IMR-90 (cell line): ENCODE measurements around the gene ETV6. TPM values are rescaled to one million over a fixed set of nuclear protein-coding genes. Genes with fewer than 3 reads are reported as not detected.

Experiments
- ATAC-seq: fragments of 200-7000 bp; cut with Tn5 transposase; 2 replicates; pipeline ENCODE4 v1.9.1; 2020; ENCODE audit warnings: low read depth, mild to moderate bottlenecking, moderate library complexity
- BruUV-seq: library from RNA; stranded (reverse); fragments of 400-500 nt; replicated peaks from 2 replicates; lab custom pipeline; 2021; lab: Mats Ljungman, UMichigan
- CTCF ChIA-PET: fragments of 300-600 bp; formaldehyde crosslinking; extraction: SDS; loops from one replicate; lab custom pipeline; 2021; ENCODE audit warnings: antibody characterized with exemption; lab: Yijun Ruan, JAX
- POLR2A ChIA-PET: fragments of 300-600 bp; sonication (Branson Sonifier 250); formaldehyde crosslinking; loops from one replicate; lab custom pipeline; 2022; ENCODE audit warnings: antibody characterized with exemption; ENCODE audit not compliant: unreplicated experiment; lab: Charles Lee
- DNase-seq: peaks from one replicate; pipeline ENCODE4 v3.0.0; 2013
- H2AFZ ChIP-seq: replicated peaks from 2 replicates; pipeline ENCODE3; 2013; ENCODE audit warnings: low read length, mild to moderate bottlenecking; ENCODE audit not compliant: poor library complexity
- H2AK5ac ChIP-seq: 2 replicates; pipeline ENCODE4 v1.6.1; 2013; ENCODE audit warnings: low read depth, low read length, inconsistent platforms
- H2AK9ac ChIP-seq: replicated peaks from 2 replicates; pipeline ENCODE3; 2013; ENCODE audit warnings: mild to moderate bottlenecking, low read depth, low read length, moderate library complexity; ENCODE audit not compliant: poor library complexity
- H2BK120ac ChIP-seq: 2 replicates; pipeline ENCODE4 v1.6.1; 2013; ENCODE audit warnings: low read depth, low read length, inconsistent platforms
- H2BK15ac ChIP-seq: 3 replicates; pipeline ENCODE4 v1.6.1; 2013; ENCODE audit warnings: low read depth, low read length, inconsistent platforms
- H2BK20ac ChIP-seq: 2 replicates; pipeline ENCODE4 v1.6.1; 2013; ENCODE audit warnings: low read depth, mild to moderate bottlenecking, inconsistent platforms, low read length, moderate library complexity
- H2BK5ac ChIP-seq: 2 replicates; pipeline ENCODE4 v1.6.1; 2013; ENCODE audit warnings: mild to moderate bottlenecking, low read depth, low read length, inconsistent platforms; ENCODE audit not compliant: poor library complexity, severe bottlenecking
- H3K14ac ChIP-seq: replicated peaks from 2 replicates; pipeline ENCODE4 v1.6.1; 2013; ENCODE audit warnings: low read depth, low read length, inconsistent platforms
- H3K18ac ChIP-seq: 2 replicates; pipeline ENCODE4 v1.6.1; 2013; ENCODE audit warnings: low read depth, low read length, control low read depth
- H3K23ac ChIP-seq: 2 replicates; pipeline ENCODE4 v1.6.1; 2013; ENCODE audit warnings: low read depth, low read length, inconsistent platforms
- H3K27ac ChIP-seq: 2 replicates; pipeline ENCODE4 v1.5.1; 2013; ENCODE audit warnings: mild to moderate bottlenecking, control low read depth, low read length; ENCODE audit not compliant: insufficient read depth
- H3K27me3 ChIP-seq: 2 replicates; pipeline ENCODE4 v1.6.1; 2013; ENCODE audit warnings: low read length; ENCODE audit not compliant: control insufficient read depth, insufficient read depth
- H3K36me3 ChIP-seq: 2 replicates; pipeline ENCODE4 v1.6.1; 2013; ENCODE audit warnings: low read length, mixed read lengths; ENCODE audit not compliant: control insufficient read depth, insufficient read depth
- H3K4ac ChIP-seq: 2 replicates; pipeline ENCODE4 v1.6.1; 2013; ENCODE audit warnings: low read depth, low read length, inconsistent platforms
- H3K4me1 ChIP-seq: 2 replicates; pipeline ENCODE4 v1.6.1; 2013; ENCODE audit warnings: low read length, mixed read lengths; ENCODE audit not compliant: control insufficient read depth, insufficient read depth
- H3K4me2 ChIP-seq: 2 replicates; pipeline ENCODE4 v1.6.1; 2013; ENCODE audit warnings: low read depth, mild to moderate bottlenecking, control low read depth, low read length, moderate library complexity
- H3K4me3 ChIP-seq: 2 replicates; pipeline ENCODE4 v1.5.1; 2013; ENCODE audit warnings: low read depth, mild to moderate bottlenecking, control low read depth, low read length, moderate library complexity; ENCODE audit not compliant: insufficient read depth
- H3K56ac ChIP-seq: 2 replicates; pipeline ENCODE4 v1.6.1; 2013; ENCODE audit warnings: low read length, inconsistent platforms; ENCODE audit not compliant: insufficient read depth; ENCODE audit errors: extremely low read depth
- H3K79me1 ChIP-seq, 2 experiments: 2 replicates each; pipeline ENCODE4 v1.6.1; 2013; ENCODE audit warnings: low read length in 2 of 2, inconsistent platforms in 1 of 2, low read depth in 1 of 2
- H3K9ac ChIP-seq: 2 replicates; pipeline ENCODE4 v1.6.1; 2013; ENCODE audit warnings: low read depth, low read length, control low read depth
- H3K9me1 ChIP-seq: 2 replicates; pipeline ENCODE4 v1.6.1; 2013; ENCODE audit warnings: low read length, inconsistent platforms; ENCODE audit not compliant: insufficient read depth
- H3K9me3 ChIP-seq: 2 replicates; pipeline ENCODE4 v1.6.1; 2013; ENCODE audit warnings: low read length; ENCODE audit not compliant: control insufficient read depth, insufficient read depth
- H4K20me1 ChIP-seq: 2 replicates; pipeline ENCODE4 v1.6.1; 2013; ENCODE audit warnings: low read length, inconsistent platforms; ENCODE audit not compliant: insufficient read depth
- H4K5ac ChIP-seq: 2 replicates; pipeline ENCODE4 v1.6.1; 2013; ENCODE audit warnings: mild to moderate bottlenecking, low read depth, low read length, control low read depth
- H4K8ac ChIP-seq, 2 experiments: 2 replicates each; pipeline ENCODE4 v1.6.1; 2013; ENCODE audit warnings: low read depth in 2 of 2, low read length in 2 of 2, control low read depth in 1 of 2, inconsistent platforms in 1 of 2
- H4K91ac ChIP-seq: 2 replicates; pipeline ENCODE4 v1.6.1; 2013; ENCODE audit warnings: low read depth, low read length, inconsistent platforms; ENCODE audit not compliant: insufficient read depth
- BHLHE40 ChIP-seq: fragments of 150-350 bp; IDR thresholded peaks from 2 replicates; pipeline ENCODE4 v1.6.1; 2016; ENCODE audit warnings: mild to moderate bottlenecking, low read depth, low read length
- CEBPB ChIP-seq: IDR thresholded peaks from 2 replicates; pipeline ENCODE4 v1.6.1; 2012; ENCODE audit warnings: low read depth, low read length, improper control_type of control experiment
- FOS ChIP-seq: fragments of 150-350 bp; IDR thresholded peaks from 2 replicates; pipeline ENCODE4 v1.6.1; 2016; ENCODE audit warnings: low read depth, low read length
- MAZ ChIP-seq: IDR thresholded peaks from 2 replicates; pipeline ENCODE4 v1.6.1; 2012; ENCODE audit warnings: low read depth, mild to moderate bottlenecking, low read length, improper control_type of control experiment, moderate library complexity, borderline replicate concordance
- MXI1 ChIP-seq: IDR thresholded peaks from 2 replicates; pipeline ENCODE4 v1.6.1; 2012; ENCODE audit warnings: low read depth, mild to moderate bottlenecking, low read length, moderate library complexity, borderline replicate concordance
- RAD21 ChIP-seq: IDR thresholded peaks from 2 replicates; pipeline ENCODE4 v1.6.1; 2012; ENCODE audit warnings: low read length, improper control_type of control experiment
- RCOR1 ChIP-seq: IDR thresholded peaks from 2 replicates; pipeline ENCODE4 v1.6.1; 2012; ENCODE audit warnings: mild to moderate bottlenecking, low read length, improper control_type of control experiment; ENCODE audit not compliant: insufficient replicate concordance
- RFX5 ChIP-seq: IDR thresholded peaks from 2 replicates; pipeline ENCODE4 v1.8.0; 2012; ENCODE audit warnings: low read depth, mild to moderate bottlenecking, low read length, moderate library complexity
- WGBS, 2 experiments: methylation state at CpG; one replicate each; pipeline versions ENCODE4 v1.1.5 to v1.1.7; 2013; ENCODE audit warnings: missing lambda C conversion rate in 2 of 2; ENCODE audit not compliant: insufficient read length in 1 of 2; ENCODE audit errors: extremely low coverage in 2 of 2; 5-methylcytosine and 5-hydroxymethylcytosine counted together
- dilution Hi-C: fragments of 300-500 bp; cut with HindIII; formaldehyde crosslinking; loops from one replicate; pipeline ENCODE4 v1.14.3; 2018; ENCODE audit warnings: low sequenced_read_pairs; ENCODE audit not compliant: unreplicated experiment
- in situ Hi-C: fragments of 300-500 bp; cut with MboI; formaldehyde crosslinking; loops from 3 replicates; pipeline ENCODE4 v1.14.3; 2019; ENCODE audit warnings: low sequenced_read_pairs, inconsistent platforms, mixed read lengths
- intact Hi-C: fragments of 100-400 bp; cut with micrococcal nuclease; formaldehyde crosslinking; loops from 2 replicates; pipeline ENCODE4 v1.10.0; 2022
- polyA plus RNA-seq, 3 experiments: library from polyadenylated mRNA; depleted of rRNA; stranded (reverse); fragments of >200 nt; gene quantifications; 2 replicates each; pipeline ENCODE4 v1.2.3, GENCODE V29; 2012; ENCODE audit warnings: low replicate concordance in 1 of 3
- total RNA-seq: library from RNA; depleted of rRNA; stranded (reverse); fragments of >200 nt; gene quantifications from 2 replicates; pipeline ENCODE4 v1.2.3, GENCODE V29; 2012
- TF ChIP-seq, protein P1 (sequence below): fragments of 150-350 bp; IDR thresholded peaks from 2 replicates; pipeline ENCODE4 v1.6.1; 2016; ENCODE audit warnings: low read depth, mild to moderate bottlenecking, low read length, moderate library complexity, borderline replicate concordance

ETV6 gene
- total and polyA plus RNA-seq, 2 of the 4 experiments (the other 2 are of a cell fraction): 8.4 to 9.9 TPM

DNA sequence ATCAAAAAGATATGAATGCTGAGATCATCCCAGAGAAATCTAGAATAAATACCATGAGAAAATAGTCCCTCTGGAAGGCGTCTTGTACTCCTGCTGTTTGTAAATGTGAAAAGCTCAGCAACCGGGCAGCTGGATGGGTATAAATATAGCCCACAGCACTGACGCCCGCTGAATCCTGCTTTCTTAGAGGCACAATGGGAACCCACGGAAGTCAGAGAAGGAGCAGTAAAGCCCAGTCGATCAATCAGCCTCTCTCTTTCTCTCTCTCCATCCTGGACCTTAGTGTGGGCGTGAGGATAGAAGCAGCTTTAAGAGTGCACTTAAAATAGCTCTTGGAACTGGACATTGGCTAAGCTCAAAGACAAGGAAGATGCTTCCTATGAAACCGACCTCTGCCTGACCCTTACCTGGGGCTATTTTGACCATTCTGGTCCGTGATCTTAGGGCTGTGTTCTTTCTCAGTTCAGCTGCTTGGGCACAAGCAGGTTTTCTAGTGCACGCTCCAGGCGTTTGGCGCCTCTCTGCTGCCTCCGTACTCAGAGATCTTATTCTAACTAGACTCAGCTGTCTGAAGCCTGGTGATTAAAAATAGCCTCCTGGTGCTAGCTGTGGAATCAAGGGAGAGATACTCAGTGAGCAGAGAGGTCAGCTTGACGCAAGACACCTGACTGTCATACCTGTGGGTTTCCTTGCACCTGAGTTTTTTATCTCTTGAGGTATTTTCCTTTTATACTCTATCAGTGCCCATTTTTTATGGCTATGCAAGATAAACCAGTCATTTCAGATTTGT, 144.6 kb downstream of the ETV6 start (continued):
- TF ChIP-seq MAZ: no peak
- no peak for TF ChIP-seq RFX5
- no peak for TF ChIP-seq MXI1

DNA sequence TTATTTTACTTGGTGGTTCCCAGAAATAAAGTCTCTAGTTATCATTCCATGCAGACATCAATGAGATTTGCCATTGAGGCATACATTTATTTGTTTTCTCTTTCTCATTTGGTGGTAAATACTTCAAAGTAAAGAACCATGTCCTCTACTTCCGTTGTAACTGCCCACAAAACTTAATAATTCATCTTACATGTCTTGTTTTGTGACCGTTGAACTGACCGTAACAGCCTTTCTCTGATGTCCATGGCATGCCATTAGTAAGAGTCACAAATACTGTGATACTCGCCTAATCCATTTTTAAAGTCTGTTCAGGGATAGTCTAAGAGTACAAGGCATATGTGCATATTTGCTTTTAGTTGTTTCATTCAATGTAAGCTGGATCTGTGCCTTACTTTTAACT, 145.3 kb downstream of the ETV6 start:
- peak overlapping the region; percentile 44; the same call in 1 of the 2 replicates for H3K4ac ChIP-seq
- H3K79me1 ChIP-seq: peaks cover 36 to 75% of the 10 kb centered on the region in 2 experiments
- H4K8ac ChIP-seq: peak overlapping the region; percentile 20 to 88; a peak in 2 of 4 replicates
- no peaks in the 10 kb centered on the region for H3K27me3 ChIP-seq
- peak overlapping the region; percentile 34; the same call in 1 of the 2 replicates for H4K5ac ChIP-seq
- peak overlapping the region; percentile 72; the same call in 1 of the 2 replicates for H2BK120ac ChIP-seq
- H2AK9ac ChIP-seq: no peak overlapping the region
- no peak overlapping the region for H3K4me3 ChIP-seq
- peak overlapping the region; percentile 16; the same call in 1 of the 2 replicates for H3K27ac ChIP-seq
- no TSS peak for BruUV-seq
- no peak overlapping the region for H3K4me2 ChIP-seq
- H2AK5ac ChIP-seq: peak overlapping the region; percentile 71
- H3K23ac ChIP-seq: peak overlapping the region; percentile 66
- H3K14ac ChIP-seq: peak overlapping the region; percentile 70
- peaks cover 47% of the 10 kb centered on the region for H3K9me1 ChIP-seq
- no CpG with 5 or more reads among the region's 4 CpGs for WGBS, 2 experiments
- no peak overlapping the region for H3K9ac ChIP-seq
- H2BK20ac ChIP-seq: peak overlapping the region; percentile 57; the same call in 1 of the 2 replicates
- peak overlapping the region; percentile 54 for H4K91ac ChIP-seq
- H3K4me1 ChIP-seq: peaks cover 42% of the 10 kb centered on the region
- CTCF ChIA-PET: interaction anchor here (0.6 kb wide), 1 partner anchor 95 kb away, joined by 4 read pairs; no protein-coding TSS in a partner anchor
- no peak for TF ChIP-seq MXI1
- TF ChIP-seq, protein P1, sequence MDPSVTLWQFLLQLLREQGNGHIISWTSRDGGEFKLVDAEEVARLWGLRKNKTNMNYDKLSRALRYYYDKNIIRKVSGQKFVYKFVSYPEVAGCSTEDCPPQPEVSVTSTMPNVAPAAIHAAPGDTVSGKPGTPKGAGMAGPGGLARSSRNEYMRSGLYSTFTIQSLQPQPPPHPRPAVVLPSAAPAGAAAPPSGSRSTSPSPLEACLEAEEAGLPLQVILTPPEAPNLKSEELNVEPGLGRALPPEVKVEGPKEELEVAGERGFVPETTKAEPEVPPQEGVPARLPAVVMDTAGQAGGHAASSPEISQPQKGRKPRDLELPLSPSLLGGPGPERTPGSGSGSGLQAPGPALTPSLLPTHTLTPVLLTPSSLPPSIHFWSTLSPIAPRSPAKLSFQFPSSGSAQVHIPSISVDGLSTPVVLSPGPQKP: no peak
- TF ChIP-seq CEBPB: no peak
- TF ChIP-seq RCOR1: no peak
- no peak for TF ChIP-seq RFX5
- TF ChIP-seq RAD21: no peak
- no peak for TF ChIP-seq FOS
- no peak for TF ChIP-seq BHLHE40
- peaks cover 3% of the 10 kb centered on the region; the same call in 1 of the 2 replicates for H4K20me1 ChIP-seq
- peak overlapping the region; percentile 63; the same call in 2 of the 3 replicates for H2BK15ac ChIP-seq
- H3K18ac ChIP-seq: peak overlapping the region; percentile 81
- no peak overlapping the region for H3K56ac ChIP-seq
- DNase-seq (no peak), ATAC-seq (no peak)
- no peak overlapping the region for H2AFZ ChIP-seq
- in situ Hi-C loops: no loop called here
- peaks cover 1% of the 10 kb centered on the region; the same call in 1 of the 2 replicates for H3K36me3 ChIP-seq
- no peaks in the 10 kb centered on the region for H3K9me3 ChIP-seq
- peak overlapping the region; percentile 93 for H2BK5ac ChIP-seq
- intact Hi-C loops: loop anchor here (5.0 kb wide), 1 partner anchor 238 kb away; no protein-coding TSS in a partner anchor
- dilution Hi-C loops: no loop called here
- POLR2A ChIA-PET: no interaction called here
